Amniotic stem cell (primary cell): ENCODE data around the gene SYCE1.

Source experiments
- DNase-seq: peaks from one replicate; lab custom pipeline; 2025; lab: John Stamatoyannopoulos, UW

SYCE1 gene

GRCh38 chr10:133511907-133512528 lies 53.4 kb downstream of the SYCE1 start:
- DNase-seq: no peak

DNA sequence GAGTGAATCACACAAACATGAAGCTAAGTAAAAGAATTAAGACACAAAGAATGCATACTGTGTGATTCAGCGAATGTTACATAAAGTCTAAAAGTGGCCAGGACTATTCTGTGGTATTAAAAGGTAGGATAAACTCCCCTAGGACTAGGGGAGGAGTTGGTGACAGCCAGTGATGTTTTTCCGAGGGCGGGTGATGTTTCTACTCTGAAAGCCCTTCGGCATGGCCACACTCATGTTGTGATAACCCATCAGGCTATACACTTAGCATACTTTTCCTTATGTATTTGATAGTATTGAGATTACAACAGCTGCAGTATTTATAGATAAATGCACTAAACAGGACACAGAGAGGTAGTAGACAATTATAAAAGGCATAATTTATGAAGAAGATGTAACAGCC lies 54.0 kb downstream of the SYCE1 start:
- DNase-seq: no peak

DNA sequence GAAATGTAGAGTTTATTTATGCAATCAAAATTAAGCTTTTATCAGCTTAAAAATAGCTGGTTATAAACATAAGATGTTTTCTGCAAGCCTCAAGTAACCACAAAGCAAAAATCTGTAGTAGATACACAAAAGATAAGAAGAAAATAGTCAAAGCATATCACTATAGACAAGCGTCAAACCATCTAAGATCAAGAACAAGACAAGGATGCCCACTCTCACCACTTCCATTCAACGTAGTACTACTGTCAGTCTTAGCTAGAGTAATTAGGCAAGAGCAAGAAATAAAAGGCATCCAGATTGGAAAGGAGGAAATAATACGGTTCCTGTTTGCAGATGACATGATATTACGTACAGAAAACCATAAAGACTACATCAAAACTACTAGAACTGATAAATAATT lies 55.7 kb downstream of the SYCE1 start:
- DNase-seq: no peak
